Liver (tissue), 9 donors: ENCODE data around the gene SHB. TPM values are rescaled to one million over a fixed set of nuclear protein-coding genes. Genes with fewer than 3 reads are reported as not detected.
A peak's percentile ranks its signal among the peaks of the same experiment; 100 is the strongest.

ENCODE experiments used
- DNase-seq: peaks from one replicate; pipeline ENCODE4 v3.0.0-alpha.2; 2017; ENCODE audit warnings: low spot score
- H3K27ac ChIP-seq, 2 donors: one replicate each; pipeline ENCODE4 v1.7.0; 2013; ENCODE audit warnings: inconsistent platforms in 2 of 2, low read length in 2 of 2, control low read depth in 1 of 2, low read depth in 1 of 2, mild to moderate bottlenecking in 1 of 2
- H3K27me3 ChIP-seq, 4 donors: one replicate each; pipeline versions ENCODE4 v1.6.1 to v1.7.0; 2013; ENCODE audit warnings: low read length in 3 of 4, inconsistent platforms in 1 of 4, mild to moderate bottlenecking in 1 of 4, moderate library complexity in 1 of 4; ENCODE audit not compliant: control insufficient read depth in 4 of 4, insufficient read depth in 4 of 4
- H3K36me3 ChIP-seq, 4 donors: one replicate each; pipeline versions ENCODE4 v1.6.1 to v1.7.0; 2013; ENCODE audit warnings: low read length in 3 of 4, mild to moderate bottlenecking in 3 of 4, low read depth in 1 of 4, moderate library complexity in 1 of 4; ENCODE audit not compliant: control insufficient read depth in 4 of 4, insufficient read depth in 3 of 4
- H3K4me1 ChIP-seq, 4 donors: one replicate each; pipeline versions ENCODE4 v1.6.1 to v1.7.0; 2013; ENCODE audit warnings: low read length in 3 of 4, mild to moderate bottlenecking in 3 of 4, moderate library complexity in 1 of 4; ENCODE audit not compliant: control insufficient read depth in 4 of 4, insufficient read depth in 4 of 4
- H3K4me3 ChIP-seq, 3 donors: one replicate each; pipeline versions ENCODE4 v1.6.1 to v1.7.0; 2013; ENCODE audit warnings: low read length in 3 of 3, control low read depth in 1 of 3, low read depth in 1 of 3, mild to moderate bottlenecking in 1 of 3
- H3K9ac ChIP-seq, 2 donors: one replicate each; pipeline ENCODE4 v1.7.0; 2013; ENCODE audit warnings: low read length in 2 of 2, mild to moderate bottlenecking in 2 of 2, moderate library complexity in 2 of 2, control low read depth in 1 of 2, low read depth in 1 of 2
- H3K9me3 ChIP-seq, 4 donors: one replicate each; pipeline versions ENCODE4 v1.6.1 to v1.7.0; 2013; ENCODE audit warnings: low read length in 3 of 4; ENCODE audit not compliant: control insufficient read depth in 4 of 4
- EGR1 ChIP-seq, 2 donors: IDR thresholded peaks; 2 replicates each; pipeline ENCODE4 v1.6.1; 2016 to 2018; ENCODE audit warnings: antibody characterized with exemption in 2 of 2, low read depth in 2 of 2
- FOXA1 ChIP-seq: IDR thresholded peaks from 2 replicates; pipeline ENCODE4 v1.6.1; 2016; ENCODE audit warnings: antibody characterized with exemption
- FOXA2 ChIP-seq: IDR thresholded peaks from 2 replicates; pipeline ENCODE4 v1.6.1; 2016; ENCODE audit warnings: antibody characterized with exemption
- GABPA ChIP-seq, 2 donors: IDR thresholded peaks in 1 of 2; conservative IDR thresholded peaks in 1 of 2; 2 replicates each; pipeline ENCODE4 v1.6.1; 2016; ENCODE audit warnings: antibody characterized with exemption in 2 of 2, mild to moderate bottlenecking in 1 of 2, moderate library complexity in 1 of 2
- HNF4A ChIP-seq, 2 donors: conservative IDR thresholded peaks; 2 replicates each; pipeline ENCODE4 v1.6.1; 2016; ENCODE audit warnings: antibody characterized with exemption in 2 of 2, mild to moderate bottlenecking in 2 of 2
- HNF4G ChIP-seq: IDR thresholded peaks from 2 replicates; pipeline ENCODE4 v1.6.1; 2016; ENCODE audit warnings: antibody characterized with exemption
- JUND ChIP-seq, 2 donors: IDR thresholded peaks; 2 replicates each; pipeline ENCODE4 v1.6.1; 2016; ENCODE audit warnings: antibody characterized with exemption in 2 of 2
- MAX ChIP-seq: IDR thresholded peaks from 2 replicates; pipeline ENCODE4 v1.6.1; 2016; ENCODE audit warnings: antibody characterized with exemption
- NR2F2 ChIP-seq: IDR thresholded peaks from 2 replicates; pipeline ENCODE4 v1.6.1; 2016; ENCODE audit warnings: antibody characterized with exemption
- RAD21 ChIP-seq, 2 donors: IDR thresholded peaks; 2 replicates each; pipeline ENCODE4 v1.6.1; 2016; ENCODE audit warnings: antibody characterized with exemption in 2 of 2, mild to moderate bottlenecking in 2 of 2
- RXRA ChIP-seq, 2 donors: IDR thresholded peaks; 2 replicates each; pipeline ENCODE4 v1.6.1; 2017 to 2018; ENCODE audit warnings: antibody characterized with exemption in 2 of 2, mild to moderate bottlenecking in 1 of 2
- SP1 ChIP-seq: IDR thresholded peaks from 2 replicates; pipeline ENCODE4 v1.6.1; 2018; ENCODE audit warnings: antibody characterized with exemption, mild to moderate bottlenecking
- TAF1 ChIP-seq: conservative IDR thresholded peaks from 2 replicates; pipeline ENCODE4 v1.6.1; 2016; ENCODE audit warnings: antibody characterized with exemption, mild to moderate bottlenecking
- YY1 ChIP-seq: IDR thresholded peaks from 2 replicates; pipeline ENCODE4 v1.6.1; 2016; ENCODE audit warnings: antibody characterized with exemption, mild to moderate bottlenecking
- WGBS: extraction: QIAGEN DNeasy Blood & Tissue Kit; methylation state at CpG from one replicate; pipeline ENCODE4 v1.1.7; 2013; 5-methylcytosine and 5-hydroxymethylcytosine counted together
- polyA plus RNA-seq, 2 donors: library from polyadenylated mRNA; stranded (reverse) in 1 of 2; unstranded in 1 of 2; fragments of 200-250 nt in 1 of 2; fragments of >200 nt in 1 of 2; fragmentation: Nextera tagmentation in 1 of 2; extraction: Ambion mirVana in 1 of 2; gene quantifications; one replicate each; pipeline versions ENCODE4 v1.2.1 to v1.2.3, GENCODE V29; 2013 to 2015
- total RNA-seq, 2 donors: library from RNA; depleted of rRNA; stranded (reverse); fragments of >200 nt; gene quantifications; one replicate each; pipeline ENCODE4 v1.2.3, GENCODE V29; 2014
- TF ChIP-seq, protein P1 (sequence below): fragments of 150-350 bp; IDR thresholded peaks from 2 replicates; pipeline ENCODE4 v1.5.1; 2017; ENCODE audit warnings: improper control_type of control experiment, low read depth, low read length; ENCODE audit not compliant: missing input control
- TF ChIP-seq, protein P2 (sequence below): IDR thresholded peaks from 2 replicates; pipeline ENCODE4 v1.6.1; 2016; ENCODE audit warnings: antibody characterized with exemption
- TF ChIP-seq, protein P3 (sequence below): IDR thresholded peaks from 2 replicates; pipeline ENCODE4 v1.6.1; 2016; ENCODE audit warnings: antibody characterized with exemption, mild to moderate bottlenecking
- donor health status: healthy.
- donor health status: healthy.
- donor health status: healthy.
- donor health status: healthy.
- donor health status: healthy.

The SHB gene
- total and polyA plus RNA-seq, 4 donors: 3.4 to 17.3 (median 7.0) TPM

DNA sequence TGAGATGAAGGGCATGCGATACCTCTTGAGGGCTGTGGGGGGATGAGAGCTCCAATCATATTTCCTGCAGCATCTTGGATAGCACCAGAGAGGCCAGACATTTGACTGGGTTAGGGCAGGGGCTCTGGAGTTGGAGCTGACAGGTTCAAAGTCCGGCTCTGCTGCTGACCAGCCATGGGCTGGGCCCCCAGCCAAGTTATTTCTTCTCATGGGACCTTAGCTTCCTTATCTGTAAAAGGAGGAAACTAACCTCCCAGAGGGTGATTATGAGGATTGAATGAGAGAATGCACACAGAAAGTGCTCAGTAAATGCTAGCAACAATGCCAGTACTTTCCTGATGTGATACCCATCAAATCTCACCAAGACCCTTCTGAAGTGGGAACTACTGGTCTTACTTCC lies 99.9 kb downstream of the SHB start:
- TF ChIP-seq NR2F2 (no peak), HNF4G (peak; percentile 76), RAD21 (IDR thresholded peaks at IDR 0.05) (peak; percentile 17 to 42), RXRA (IDR thresholded peaks at IDR 0.05) (peak in 1 of 2 donors; percentile 50), HNF4A (conservative IDR thresholded peaks at IDR 0.05) (peak; percentile 79 to 88), SP1 (peak; percentile 62)
- TF ChIP-seq, protein P1, sequence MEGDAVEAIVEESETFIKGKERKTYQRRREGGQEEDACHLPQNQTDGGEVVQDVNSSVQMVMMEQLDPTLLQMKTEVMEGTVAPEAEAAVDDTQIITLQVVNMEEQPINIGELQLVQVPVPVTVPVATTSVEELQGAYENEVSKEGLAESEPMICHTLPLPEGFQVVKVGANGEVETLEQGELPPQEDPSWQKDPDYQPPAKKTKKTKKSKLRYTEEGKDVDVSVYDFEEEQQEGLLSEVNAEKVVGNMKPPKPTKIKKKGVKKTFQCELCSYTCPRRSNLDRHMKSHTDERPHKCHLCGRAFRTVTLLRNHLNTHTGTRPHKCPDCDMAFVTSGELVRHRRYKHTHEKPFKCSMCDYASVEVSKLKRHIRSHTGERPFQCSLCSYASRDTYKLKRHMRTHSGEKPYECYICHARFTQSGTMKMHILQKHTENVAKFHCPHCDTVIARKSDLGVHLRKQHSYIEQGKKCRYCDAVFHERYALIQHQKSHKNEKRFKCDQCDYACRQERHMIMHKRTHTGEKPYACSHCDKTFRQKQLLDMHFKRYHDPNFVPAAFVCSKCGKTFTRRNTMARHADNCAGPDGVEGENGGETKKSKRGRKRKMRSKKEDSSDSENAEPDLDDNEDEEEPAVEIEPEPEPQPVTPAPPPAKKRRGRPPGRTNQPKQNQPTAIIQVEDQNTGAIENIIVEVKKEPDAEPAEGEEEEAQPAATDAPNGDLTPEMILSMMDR: no peak
- H3K9ac ChIP-seq: no peak overlapping the region
- H3K4me1 ChIP-seq: peaks cover 11 to 50% (median 26%) of the 10 kb centered on the region in 4 donors
- no peaks in the 10 kb centered on the region for H3K9me3 ChIP-seq
- H3K4me3 ChIP-seq: no peak overlapping the region
- DNase-seq: peak; percentile 58
- H3K27ac ChIP-seq: no peak overlapping the region
- WGBS: 38% methylated on average over 2 of the region's 2 CpGs
- H3K27me3 ChIP-seq: no peaks in the 10 kb centered on the region
- H3K36me3 ChIP-seq: peaks cover 3 to 20% (median 18%) of the 10 kb centered on the region in 4 donors

DNA sequence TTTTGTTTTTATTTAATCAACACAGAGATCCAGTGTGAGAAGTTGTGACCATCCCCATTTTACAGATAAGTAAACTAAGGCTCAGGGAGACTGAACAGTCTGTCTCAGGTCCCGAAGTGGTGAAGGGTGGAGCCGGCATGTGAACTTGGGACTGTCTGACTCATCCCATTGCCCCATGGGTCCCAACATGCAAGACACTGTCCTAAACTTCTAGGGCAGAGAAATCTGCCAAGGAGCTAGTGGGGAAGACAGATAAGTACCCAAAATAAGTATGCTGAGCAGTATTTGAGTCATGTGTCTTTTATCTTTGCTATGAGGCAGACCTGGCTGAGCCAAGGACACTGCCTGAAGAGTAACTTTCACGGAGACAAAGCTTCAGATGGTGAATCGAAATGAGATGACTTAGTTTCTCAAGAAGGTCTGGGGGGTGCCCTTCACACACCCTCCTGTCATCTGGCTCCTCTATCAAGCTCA lies 100.8 kb downstream of the SHB start:
- no peak for DNase-seq
- Histone ChIP-seq H3K4me1 (peaks cover 11 to 50% (median 26%) of the 10 kb centered on the region in 4 donors), H3K9me3 (no peaks in the 10 kb centered on the region), H3K27me3 (no peaks in the 10 kb centered on the region), H3K9ac (no peak overlapping the region), H3K27ac (no peak overlapping the region), H3K36me3 (peaks cover 0 to 19% (median 14%) of the 10 kb centered on the region in 4 donors), H3K4me3 (no peak overlapping the region)
- peak; percentile 14 to 35 for TF ChIP-seq JUND (IDR thresholded peaks at IDR 0.05)
- TF ChIP-seq HNF4A (conservative IDR thresholded peaks at IDR 0.05): peak; percentile 35 to 50
- no peak for TF ChIP-seq TAF1
- 75% methylated on average over 4 of the region's 4 CpGs for WGBS

DNA sequence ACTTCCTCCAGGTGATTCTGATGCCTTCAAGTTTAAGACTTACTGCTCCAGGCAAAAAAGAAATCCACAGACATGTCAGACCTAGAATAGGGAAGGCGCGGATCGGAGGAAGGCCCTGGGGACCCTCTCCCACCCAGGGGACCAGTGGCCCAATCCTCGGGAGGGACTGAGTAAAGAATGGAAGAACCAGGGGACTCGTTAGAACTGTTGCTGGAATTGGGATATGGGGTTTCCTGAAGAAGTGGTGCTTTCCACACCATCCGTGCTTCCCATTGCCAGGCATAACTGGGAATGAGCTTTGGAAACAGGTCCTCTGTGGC lies 101.3 kb downstream of the SHB start:
- Histone ChIP-seq H3K4me1 (peaks cover 11 to 50% (median 26%) of the 10 kb centered on the region in 4 donors), H3K9ac (no peak overlapping the region), H3K36me3 (peaks cover 0 to 18% (median 13%) of the 10 kb centered on the region in 4 donors), H3K27me3 (no peaks in the 10 kb centered on the region), H3K4me3 (no peak overlapping the region), H3K27ac (no peak overlapping the region), H3K9me3 (no peaks in the 10 kb centered on the region)
- DNase-seq: no peak
- TF ChIP-seq, protein P1: no peak
- no peak for TF ChIP-seq NR2F2
- TF ChIP-seq, protein P2, sequence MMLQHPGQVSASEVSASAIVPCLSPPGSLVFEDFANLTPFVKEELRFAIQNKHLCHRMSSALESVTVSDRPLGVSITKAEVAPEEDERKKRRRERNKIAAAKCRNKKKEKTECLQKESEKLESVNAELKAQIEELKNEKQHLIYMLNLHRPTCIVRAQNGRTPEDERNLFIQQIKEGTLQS: no peak
- TF ChIP-seq RAD21 (IDR thresholded peaks at IDR 0.05): no peak
- TF ChIP-seq FOXA2: no peak
- no peak for TF ChIP-seq GABPA (IDR thresholded peaks at IDR 0.05 in 1 of 2, conservative IDR thresholded peaks at IDR 0.05 in 1 of 2)
- no peak for TF ChIP-seq YY1
- TF ChIP-seq, protein P3, sequence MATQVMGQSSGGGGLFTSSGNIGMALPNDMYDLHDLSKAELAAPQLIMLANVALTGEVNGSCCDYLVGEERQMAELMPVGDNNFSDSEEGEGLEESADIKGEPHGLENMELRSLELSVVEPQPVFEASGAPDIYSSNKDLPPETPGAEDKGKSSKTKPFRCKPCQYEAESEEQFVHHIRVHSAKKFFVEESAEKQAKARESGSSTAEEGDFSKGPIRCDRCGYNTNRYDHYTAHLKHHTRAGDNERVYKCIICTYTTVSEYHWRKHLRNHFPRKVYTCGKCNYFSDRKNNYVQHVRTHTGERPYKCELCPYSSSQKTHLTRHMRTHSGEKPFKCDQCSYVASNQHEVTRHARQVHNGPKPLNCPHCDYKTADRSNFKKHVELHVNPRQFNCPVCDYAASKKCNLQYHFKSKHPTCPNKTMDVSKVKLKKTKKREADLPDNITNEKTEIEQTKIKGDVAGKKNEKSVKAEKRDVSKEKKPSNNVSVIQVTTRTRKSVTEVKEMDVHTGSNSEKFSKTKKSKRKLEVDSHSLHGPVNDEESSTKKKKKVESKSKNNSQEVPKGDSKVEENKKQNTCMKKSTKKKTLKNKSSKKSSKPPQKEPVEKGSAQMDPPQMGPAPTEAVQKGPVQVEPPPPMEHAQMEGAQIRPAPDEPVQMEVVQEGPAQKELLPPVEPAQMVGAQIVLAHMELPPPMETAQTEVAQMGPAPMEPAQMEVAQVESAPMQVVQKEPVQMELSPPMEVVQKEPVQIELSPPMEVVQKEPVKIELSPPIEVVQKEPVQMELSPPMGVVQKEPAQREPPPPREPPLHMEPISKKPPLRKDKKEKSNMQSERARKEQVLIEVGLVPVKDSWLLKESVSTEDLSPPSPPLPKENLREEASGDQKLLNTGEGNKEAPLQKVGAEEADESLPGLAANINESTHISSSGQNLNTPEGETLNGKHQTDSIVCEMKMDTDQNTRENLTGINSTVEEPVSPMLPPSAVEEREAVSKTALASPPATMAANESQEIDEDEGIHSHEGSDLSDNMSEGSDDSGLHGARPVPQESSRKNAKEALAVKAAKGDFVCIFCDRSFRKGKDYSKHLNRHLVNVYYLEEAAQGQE: no peak
- no peak for TF ChIP-seq EGR1 (IDR thresholded peaks at IDR 0.05; ENCODE audit: low read depth in 2 of 2)
- TF ChIP-seq TAF1: no peak
- TF ChIP-seq FOXA1: no peak
- no peak for TF ChIP-seq MAX
- no peak for TF ChIP-seq SP1
- 94% methylated on average over 6 of the region's 6 CpGs for WGBS
